ENCODE measurements around the gene TARM1.

The TARM1 gene

DNA sequence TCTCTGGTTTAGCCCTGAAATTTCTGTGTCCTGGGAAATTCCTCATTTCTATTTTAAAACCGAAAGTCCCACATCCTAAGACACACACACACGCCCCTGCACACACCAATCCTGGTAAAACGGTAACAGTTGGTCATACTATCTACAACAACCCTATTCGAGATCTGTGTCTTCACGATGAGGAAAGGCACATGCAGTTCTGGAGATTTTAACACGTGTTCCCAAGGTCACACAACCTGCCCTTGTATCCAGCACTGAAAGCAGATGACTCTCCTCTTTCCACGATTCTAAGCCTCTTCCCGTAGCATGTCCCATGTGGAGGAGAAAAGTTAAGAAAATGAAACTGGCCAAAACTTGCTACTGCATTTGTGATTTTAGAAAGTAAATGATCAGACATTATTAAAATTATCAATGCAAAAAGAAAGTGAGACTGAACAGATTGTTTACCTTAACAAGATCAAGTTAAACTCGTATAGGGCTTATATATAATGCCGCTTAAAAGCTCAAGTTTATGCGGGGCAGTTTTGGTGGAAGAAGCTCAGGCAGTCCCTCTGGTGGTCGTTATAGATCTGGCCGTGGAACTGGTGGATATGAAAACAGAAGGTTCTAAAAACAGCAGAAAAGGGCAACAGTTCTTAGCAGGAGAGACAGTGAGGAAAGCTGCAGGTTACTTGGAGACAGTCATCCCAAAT, 50.1 kb downstream of the TARM1 start:
- H3K4me3 ChIP-seq (ENCODE audit: low read depth, low read length), result no peak overlapping the region
- TF ChIP-seq, protein P1, sequence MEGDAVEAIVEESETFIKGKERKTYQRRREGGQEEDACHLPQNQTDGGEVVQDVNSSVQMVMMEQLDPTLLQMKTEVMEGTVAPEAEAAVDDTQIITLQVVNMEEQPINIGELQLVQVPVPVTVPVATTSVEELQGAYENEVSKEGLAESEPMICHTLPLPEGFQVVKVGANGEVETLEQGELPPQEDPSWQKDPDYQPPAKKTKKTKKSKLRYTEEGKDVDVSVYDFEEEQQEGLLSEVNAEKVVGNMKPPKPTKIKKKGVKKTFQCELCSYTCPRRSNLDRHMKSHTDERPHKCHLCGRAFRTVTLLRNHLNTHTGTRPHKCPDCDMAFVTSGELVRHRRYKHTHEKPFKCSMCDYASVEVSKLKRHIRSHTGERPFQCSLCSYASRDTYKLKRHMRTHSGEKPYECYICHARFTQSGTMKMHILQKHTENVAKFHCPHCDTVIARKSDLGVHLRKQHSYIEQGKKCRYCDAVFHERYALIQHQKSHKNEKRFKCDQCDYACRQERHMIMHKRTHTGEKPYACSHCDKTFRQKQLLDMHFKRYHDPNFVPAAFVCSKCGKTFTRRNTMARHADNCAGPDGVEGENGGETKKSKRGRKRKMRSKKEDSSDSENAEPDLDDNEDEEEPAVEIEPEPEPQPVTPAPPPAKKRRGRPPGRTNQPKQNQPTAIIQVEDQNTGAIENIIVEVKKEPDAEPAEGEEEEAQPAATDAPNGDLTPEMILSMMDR (IDR thresholded peaks at IDR 0.05; ENCODE audit: low read depth, low read length, missing control alignments), result peak; percentile 12
- DNase-seq (ENCODE audit: low read depth), result no peak

DNA sequence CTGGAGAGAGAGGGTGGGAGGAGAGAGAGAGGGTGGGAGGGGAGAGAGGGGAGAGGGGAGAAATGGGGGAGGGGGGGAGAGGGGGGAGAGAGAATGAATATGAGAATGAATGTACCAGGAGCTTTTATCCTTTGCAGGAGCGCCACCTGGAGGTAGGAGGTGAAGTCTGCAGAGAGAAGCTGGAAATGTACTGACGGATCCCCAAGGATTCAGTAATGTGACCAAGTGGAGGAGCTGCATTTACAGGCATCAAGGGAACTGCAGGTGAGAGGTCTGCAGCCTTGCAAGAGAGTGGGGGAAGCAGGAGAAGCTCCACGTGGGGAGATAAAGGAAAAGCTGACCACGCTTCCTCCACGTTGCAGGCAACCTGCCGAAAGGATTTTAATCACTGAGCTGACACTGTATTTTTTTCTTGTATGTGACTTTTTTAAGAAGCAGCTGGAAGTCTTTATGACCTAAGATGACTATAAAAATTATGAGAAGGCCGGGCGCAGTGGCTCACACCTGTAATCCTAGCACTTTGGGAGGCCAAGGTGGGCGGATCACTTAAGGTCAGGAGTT, 51.2 kb downstream of the TARM1 start:
- no peak overlapping the region for H3K4me3 ChIP-seq (ENCODE audit: low read depth, low read length)
- TF ChIP-seq, protein P1 (IDR thresholded peaks at IDR 0.05; ENCODE audit: low read depth, low read length, missing control alignments), result peak; percentile 73
- DNase-seq (ENCODE audit: low read depth), result peak; percentile 10

DNA sequence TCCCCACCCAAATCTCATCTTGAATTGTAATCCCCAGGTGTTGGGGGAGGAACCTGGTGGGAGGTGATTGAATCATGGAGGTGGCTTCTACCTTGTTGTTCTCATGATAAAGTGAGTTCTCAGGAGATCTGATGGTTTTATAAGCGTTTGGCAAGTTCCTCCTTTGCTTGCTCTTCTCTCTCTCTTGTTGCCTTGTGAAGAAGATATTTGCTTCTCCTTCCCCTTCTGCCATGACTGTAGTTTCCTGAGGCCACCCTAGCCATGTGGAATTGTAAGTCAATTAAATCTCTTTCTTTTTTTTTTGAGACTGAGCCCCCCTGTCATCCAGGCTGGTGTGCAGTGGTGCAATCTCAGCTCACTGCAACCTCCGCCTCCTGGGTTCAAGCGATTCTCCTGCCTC, 51.9 kb downstream of the TARM1 start:
- TF ChIP-seq, protein P1 (IDR thresholded peaks at IDR 0.05; ENCODE audit: low read depth, low read length, missing control alignments), result no peak
- no peak for DNase-seq (ENCODE audit: low read depth)
- no peak overlapping the region for H3K4me3 ChIP-seq (ENCODE audit: low read depth, low read length)

DNA sequence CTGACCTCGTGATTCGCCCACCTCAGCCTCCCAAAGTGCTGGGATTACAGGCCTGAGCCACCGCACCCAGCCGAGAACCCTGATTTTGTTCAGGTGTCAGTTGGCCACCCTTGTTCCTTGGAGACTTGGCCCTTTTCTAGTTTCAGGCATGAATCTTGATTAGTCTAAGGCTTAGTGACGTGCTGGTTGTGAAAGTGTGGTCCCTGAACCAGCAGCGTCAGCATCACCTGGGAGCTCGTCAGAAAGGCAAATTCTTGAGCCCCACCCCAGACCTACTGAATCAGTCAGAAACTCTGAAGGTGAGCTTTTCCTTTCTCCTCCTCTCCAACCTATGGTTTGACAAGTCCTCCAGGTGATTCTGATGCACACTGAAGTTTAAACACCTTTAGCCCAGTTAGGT, 54.5 kb downstream of the TARM1 start:
- H3K4me3 ChIP-seq (ENCODE audit: low read depth, low read length), result no peak overlapping the region
- DNase-seq (ENCODE audit: low read depth), result no peak
- TF ChIP-seq, protein P1 (IDR thresholded peaks at IDR 0.05; ENCODE audit: low read depth, low read length, missing control alignments), result no peak

DNA sequence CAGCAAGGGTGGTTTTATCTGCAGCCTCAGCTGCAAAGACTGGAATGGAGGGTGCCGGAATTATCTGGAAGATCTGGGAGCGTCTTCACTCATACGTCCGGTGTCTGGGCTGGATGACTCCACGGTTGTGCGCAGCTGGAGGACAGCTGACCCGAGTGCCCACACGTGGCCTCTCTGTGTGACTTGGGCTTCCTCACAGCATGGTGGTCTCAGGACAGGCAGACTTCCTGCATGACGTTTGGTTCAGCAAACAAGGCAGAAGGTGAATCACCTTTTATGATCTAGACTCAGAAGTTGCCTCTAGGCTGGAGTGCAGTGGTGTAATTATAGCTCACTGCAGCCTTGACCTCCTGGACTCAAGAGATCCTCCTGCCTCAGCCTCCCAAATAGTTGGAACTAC, 56.5 kb downstream of the TARM1 start:
- TF ChIP-seq, protein P1 (IDR thresholded peaks at IDR 0.05; ENCODE audit: low read depth, low read length, missing control alignments), result no peak
- no peak overlapping the region for H3K4me3 ChIP-seq (ENCODE audit: low read depth, low read length)
- no peak for DNase-seq (ENCODE audit: low read depth)

DNA sequence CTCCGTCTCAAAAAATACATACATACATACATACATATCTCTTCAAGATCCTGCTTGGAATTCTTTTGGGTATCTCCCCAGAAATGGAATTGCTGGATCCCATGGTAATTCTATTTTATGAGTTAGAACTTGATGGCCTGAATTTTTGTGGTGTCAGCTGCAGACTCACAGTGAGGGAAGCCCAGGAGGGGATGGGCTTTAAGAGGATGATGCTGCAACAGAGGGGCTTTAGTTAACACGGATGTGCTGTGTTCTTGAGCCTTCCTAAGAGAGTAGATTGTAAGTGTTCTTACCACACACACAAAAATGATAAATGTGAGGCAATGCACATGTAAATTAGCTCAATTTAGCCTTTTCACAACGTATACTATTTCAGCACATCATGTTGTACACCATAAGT, 58.0 kb downstream of the TARM1 start:
- DNase-seq (ENCODE audit: low read depth), result no peak
- TF ChIP-seq, protein P1 (IDR thresholded peaks at IDR 0.05; ENCODE audit: low read depth, low read length, missing control alignments), result no peak
- H3K4me3 ChIP-seq (ENCODE audit: low read depth, low read length), result no peak overlapping the region

DNA sequence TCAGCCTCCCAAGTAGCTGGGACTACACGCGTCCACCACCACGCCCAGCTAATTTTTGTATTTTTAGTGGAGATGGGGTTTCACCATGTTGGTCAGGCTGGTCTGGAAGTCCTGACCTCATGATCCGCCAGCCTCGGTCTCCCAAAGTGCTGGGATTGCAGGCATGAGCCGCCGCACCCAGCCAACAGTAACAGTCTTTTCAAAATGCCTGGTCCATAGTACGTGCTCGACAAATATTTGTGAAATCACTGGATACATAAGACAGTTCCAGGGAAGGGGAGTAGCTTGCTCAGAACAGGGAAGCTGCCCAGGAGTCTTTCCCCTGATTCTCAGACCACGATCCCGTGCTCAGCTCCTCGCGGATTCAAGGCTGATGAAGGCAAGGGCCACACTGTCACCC, 59.2 kb downstream of the TARM1 start:
- TF ChIP-seq, protein P1 (IDR thresholded peaks at IDR 0.05; ENCODE audit: low read depth, low read length, missing control alignments), result no peak
- H3K4me3 ChIP-seq (ENCODE audit: low read depth, low read length), result no peak overlapping the region
- DNase-seq (ENCODE audit: low read depth), result no peak

Measured in GM12864 (cell line).